ENCODE results near the gene NUBPL. TPM values are rescaled to one million over a fixed set of nuclear protein-coding genes. Genes with fewer than 3 reads are reported as not detected.

NUBPL gene
- total RNA-seq, 2 donors from 2014 or later = 9.2 to 30.0 TPM

- Histone ChIP-seq H3K27ac (no peak overlapping the region), H3K9me3 (no peaks in the 10 kb centered on the region), H3K36me3 (no peaks in the 10 kb centered on the region), H3K4me3 (no peak overlapping the region), H3K4me1 (ENCODE audit: control insufficient read depth in 1 of 2, low read depth in 2 of 2) (no peaks in the 10 kb centered on the region), H3K27me3 (replicated peaks; ENCODE audit: insufficient read depth) (no peaks in the 10 kb centered on the region)
- no peak for DNase-seq (ENCODE audit: low spot score)
- TF ChIP-seq CTCF (IDR thresholded peaks at IDR 0.05) = no peak
- ATAC-seq (ENCODE audit: insufficient number of reproducible peaks, low FRiP score, low read depth) = no peak
These were observed 156.3 kb downstream of the NUBPL start for GRCh38 chr14:31717294-31718085.

- Histone ChIP-seq H3K9me3 (no peaks in the 10 kb centered on the region), H3K27me3 (replicated peaks; ENCODE audit: insufficient read depth) (no peaks in the 10 kb centered on the region), H3K27ac (no peak overlapping the region), H3K36me3 (no peaks in the 10 kb centered on the region), H3K4me1 (ENCODE audit: control insufficient read depth in 1 of 2, low read depth in 2 of 2) (no peaks in the 10 kb centered on the region), H3K4me3 (no peak overlapping the region)
- DNase-seq (ENCODE audit: low spot score) (no peak), ATAC-seq (ENCODE audit: insufficient number of reproducible peaks, low FRiP score, low read depth) (no peak)
- no peak for TF ChIP-seq CTCF (IDR thresholded peaks at IDR 0.05)
These were observed 157.4 kb downstream of the NUBPL start for GRCh38 chr14:31718585-31718984.

GRCh38 chr14:31718985-31719384, 157.8 kb downstream of the NUBPL start:
- no peak overlapping the region for H3K27ac ChIP-seq
- DNase-seq (ENCODE audit: low spot score) = no peak
- no peak for ATAC-seq (ENCODE audit: insufficient number of reproducible peaks, low FRiP score, low read depth)
- no peak for TF ChIP-seq CTCF (IDR thresholded peaks at IDR 0.05)
- no peaks in the 10 kb centered on the region for H3K36me3 ChIP-seq
- H3K27me3 ChIP-seq (replicated peaks; ENCODE audit: insufficient read depth) = no peaks in the 10 kb centered on the region
- H3K9me3 ChIP-seq = no peaks in the 10 kb centered on the region
- H3K4me1 ChIP-seq (ENCODE audit: control insufficient read depth in 1 of 2, low read depth in 2 of 2) = no peaks in the 10 kb centered on the region
- no peak overlapping the region for H3K4me3 ChIP-seq

GRCh38 chr14:31726337-31726736, 165.1 kb downstream of the NUBPL start:
- TF ChIP-seq CTCF (IDR thresholded peaks at IDR 0.05) = no peak
- H3K27me3 ChIP-seq (replicated peaks; ENCODE audit: insufficient read depth) = no peaks in the 10 kb centered on the region
- DNase-seq (ENCODE audit: low spot score) (no peak), ATAC-seq (ENCODE audit: insufficient number of reproducible peaks, low FRiP score, low read depth) (no peak)
- H3K36me3 ChIP-seq = no peaks in the 10 kb centered on the region
- H3K9me3 ChIP-seq = peaks cover 9% of the 10 kb centered on the region
- no peak overlapping the region for H3K4me3 ChIP-seq
- peaks cover 4 to 10% of the 10 kb centered on the region in 2 donors for H3K4me1 ChIP-seq (ENCODE audit: control insufficient read depth in 1 of 2, low read depth in 2 of 2)
- no peak overlapping the region for H3K27ac ChIP-seq

- H3K4me1 ChIP-seq (ENCODE audit: control insufficient read depth in 1 of 2, low read depth in 2 of 2) = peaks cover 4 to 10% of the 10 kb centered on the region in 2 donors
- H3K4me3 ChIP-seq = no peak overlapping the region
- H3K27me3 ChIP-seq (replicated peaks; ENCODE audit: insufficient read depth) = no peaks in the 10 kb centered on the region
- DNase-seq (ENCODE audit: low spot score) = no peak
- no peak for TF ChIP-seq CTCF (IDR thresholded peaks at IDR 0.05)
- H3K36me3 ChIP-seq = no peaks in the 10 kb centered on the region
- no peak for ATAC-seq (ENCODE audit: insufficient number of reproducible peaks, low FRiP score, low read depth)
- H3K27ac ChIP-seq = no peak overlapping the region
- peaks cover 9% of the 10 kb centered on the region for H3K9me3 ChIP-seq
These were observed 166.6 kb downstream of the NUBPL start for GRCh38 chr14:31727797-31728196.

Measured in thoracic aorta (tissue), 2 donors.